ENCODE results near the gene CEP120.

CEP120 gene

GRCh38 chr5:123449424-123449974, 26.3 kb upstream of the CEP120 start:
- no peaks in the 10 kb centered on the region for H3K79me2 ChIP-seq (ENCODE audit: insufficient read depth, low read length)
- no peak overlapping the region for H3K27ac ChIP-seq (ENCODE audit: low read depth, low read length)
- TF ChIP-seq EZH2phosphoT487 (conservative IDR thresholded peaks at IDR 0.05; ENCODE audit: low read length): no peak
- no peak for TF ChIP-seq CTCF (IDR thresholded peaks at IDR 0.05; ENCODE audit: insufficient read depth, low read length, poor library complexity, severe bottlenecking)
- H3K27me3 ChIP-seq (ENCODE audit: low read length): no peaks in the 10 kb centered on the region
- H3F3A ChIP-seq (ENCODE audit: insufficient read depth): no peaks in the 10 kb centered on the region
- no peaks in the 10 kb centered on the region for H3K9me3 ChIP-seq (ENCODE audit: insufficient read depth, low read length)
- H3K4me3 ChIP-seq (ENCODE audit: insufficient read depth, low read length, poor library complexity, severe bottlenecking): no peak overlapping the region
- no peaks in the 10 kb centered on the region for H3K36me3 ChIP-seq (ENCODE audit: low read length)
- H3K4me2 ChIP-seq (ENCODE audit: low read depth, low read length, poor library complexity, severe bottlenecking): no peak overlapping the region
- H3K9ac ChIP-seq (ENCODE audit: low read length): no peak overlapping the region
- H3K9me2 ChIP-seq (replicated peaks; ENCODE audit: insufficient read depth, low read length): no peaks in the 10 kb centered on the region
- no peak overlapping the region for H2AFZ ChIP-seq (ENCODE audit: low read depth, low read length, severe bottlenecking)
- H4K20me1 ChIP-seq (ENCODE audit: low read depth, low read length): no peaks in the 10 kb centered on the region

- Histone ChIP-seq H3K36me3 (ENCODE audit: low read length) (no peaks in the 10 kb centered on the region), H3K4me2 (ENCODE audit: low read depth, low read length, poor library complexity, severe bottlenecking) (no peak overlapping the region), H3K79me2 (ENCODE audit: insufficient read depth, low read length) (no peaks in the 10 kb centered on the region), H2AFZ (ENCODE audit: low read depth, low read length, severe bottlenecking) (no peak overlapping the region), H3K9me3 (ENCODE audit: insufficient read depth, low read length) (no peaks in the 10 kb centered on the region), H4K20me1 (ENCODE audit: low read depth, low read length) (no peaks in the 10 kb centered on the region), H3K9ac (ENCODE audit: low read length) (no peak overlapping the region), H3F3A (ENCODE audit: insufficient read depth) (no peaks in the 10 kb centered on the region), H3K27me3 (ENCODE audit: low read length) (no peaks in the 10 kb centered on the region), H3K27ac (ENCODE audit: low read depth, low read length) (no peak overlapping the region), H3K9me2 (replicated peaks; ENCODE audit: insufficient read depth, low read length) (no peaks in the 10 kb centered on the region), H3K4me3 (ENCODE audit: insufficient read depth, low read length, poor library complexity, severe bottlenecking) (no peak overlapping the region)
- TF ChIP-seq EZH2phosphoT487 (conservative IDR thresholded peaks at IDR 0.05; ENCODE audit: low read length) (no peak), CTCF (IDR thresholded peaks at IDR 0.05; ENCODE audit: insufficient read depth, low read length, poor library complexity, severe bottlenecking) (no peak)
These were observed 25.5 kb upstream of the CEP120 start for GRCh38 chr5:123448743-123449142.

GRCh38 chr5:123448017-123448617, 24.9 kb upstream of the CEP120 start:
- TF ChIP-seq CTCF (IDR thresholded peaks at IDR 0.05; ENCODE audit: insufficient read depth, low read length, poor library complexity, severe bottlenecking): no peak
- TF ChIP-seq EZH2phosphoT487 (conservative IDR thresholded peaks at IDR 0.05; ENCODE audit: low read length): no peak
- Histone ChIP-seq H3K9me3 (ENCODE audit: insufficient read depth, low read length) (no peaks in the 10 kb centered on the region), H3K27me3 (ENCODE audit: low read length) (no peaks in the 10 kb centered on the region), H3K79me2 (ENCODE audit: insufficient read depth, low read length) (no peaks in the 10 kb centered on the region), H4K20me1 (ENCODE audit: low read depth, low read length) (no peaks in the 10 kb centered on the region), H2AFZ (ENCODE audit: low read depth, low read length, severe bottlenecking) (no peak overlapping the region), H3K36me3 (ENCODE audit: low read length) (no peaks in the 10 kb centered on the region), H3K27ac (ENCODE audit: low read depth, low read length) (no peak overlapping the region), H3F3A (ENCODE audit: insufficient read depth) (no peaks in the 10 kb centered on the region), H3K4me3 (ENCODE audit: insufficient read depth, low read length, poor library complexity, severe bottlenecking) (no peak overlapping the region), H3K9me2 (replicated peaks; ENCODE audit: insufficient read depth, low read length) (no peaks in the 10 kb centered on the region), H3K9ac (ENCODE audit: low read length) (no peak overlapping the region), H3K4me2 (ENCODE audit: low read depth, low read length, poor library complexity, severe bottlenecking) (no peak overlapping the region)
